Placental epithelial cell (primary cell): Measurements from ENCODE around the gene CXXC5. TPM values are rescaled to one million over a fixed set of nuclear protein-coding genes. Genes with fewer than 3 reads are reported as not detected.

ENCODE experiments used
- small RNA-seq: library from RNA; depleted of rRNA; stranded (forward); fragments of <200 nt; gene quantifications from one replicate; pipeline ENCODE3, GENCODE V24; 2012
- total RNA-seq: library from RNA; depleted of rRNA; stranded (reverse); fragments of >200 nt; gene quantifications from 2 replicates; pipeline ENCODE4 v1.2.3, GENCODE V29; 2012

Gene CXXC5
- 50.6 and 79.7 TPM in 2 replicates for total RNA-seq

DNA sequence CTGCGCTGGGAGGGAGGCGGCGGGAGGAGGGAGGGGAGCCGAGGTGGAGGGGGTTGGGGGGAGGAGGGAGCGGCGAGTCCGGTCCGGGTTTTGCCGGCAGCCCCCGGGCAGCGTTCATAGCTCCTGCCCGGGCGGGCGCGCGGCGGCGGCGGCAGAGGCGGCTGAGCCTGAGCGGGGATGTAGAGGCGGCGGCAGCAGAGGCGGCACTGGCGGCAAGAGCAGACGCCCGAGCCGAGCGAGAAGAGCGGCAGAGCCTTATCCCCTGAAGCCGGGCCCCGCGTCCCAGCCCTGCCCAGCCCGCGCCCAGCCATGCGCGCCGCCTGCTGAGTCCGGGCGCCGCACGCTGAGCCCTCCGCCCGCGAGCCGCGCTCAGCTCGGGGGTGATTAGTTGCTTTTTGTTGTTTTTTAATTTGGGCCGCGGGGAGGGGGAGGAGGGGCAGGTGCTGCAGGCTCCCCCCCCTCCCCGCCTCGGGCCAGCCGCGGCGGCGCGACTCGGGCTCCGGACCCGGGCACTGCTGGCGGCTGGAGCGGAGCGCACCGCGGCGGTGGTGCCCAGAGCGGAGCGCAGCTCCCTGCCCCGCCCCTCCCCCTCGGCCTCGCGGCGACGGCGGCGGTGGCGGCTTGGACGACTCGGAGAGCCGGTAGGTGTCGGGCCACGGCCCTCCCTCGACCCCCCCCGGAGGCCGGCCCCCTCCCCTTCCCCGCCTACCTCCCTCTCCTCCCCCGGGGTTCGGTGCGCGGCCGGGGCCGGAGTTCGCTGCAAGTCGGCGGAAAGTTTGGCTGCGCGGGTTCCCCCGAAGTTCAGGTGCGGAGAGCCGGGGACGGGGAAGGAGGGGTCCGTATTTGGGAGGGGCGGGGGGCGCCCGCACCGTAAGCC is at the start of gene CXXC5:
CXXC5 (plus strand) TSS at position 145 of the 877 bp plus-strand sequence. CDS start 32,175 bp downstream, outside the sequence.

Small RNAs within 50 kb of the gene (small RNA-seq; reads per million reads assigned to genes)
- not detected for gene RNU6-236P

Other genes with a start within 250 kb of the CXXC5 start
- gene SPATA24, start 244.3 kb upstream of the CXXC5 start, total RNA-seq = 3.1 and 3.5 TPM in 2 replicates
- gene DNAJC18, start 208.8 kb upstream of the CXXC5 start, total RNA-seq = 5.5 and 5.6 TPM in 2 replicates
- not detected in 2 replicates for gene ECSCR, start 185.6 kb upstream of the CXXC5 start, total RNA-seq
- not detected in 2 replicates for gene SMIM33, start 177.3 kb upstream of the CXXC5 start, total RNA-seq
- gene STING1, start 165.6 kb upstream of the CXXC5 start, total RNA-seq = 8.8 and 10.2 TPM in 2 replicates
- gene UBE2D2, start 87.0 kb upstream of the CXXC5 start, total RNA-seq = 55.4 and 69.0 TPM in 2 replicates
- gene PSD2, start 147.5 kb downstream of the CXXC5 start, total RNA-seq = under 0.01 TPM in 2 replicates